Omental fat pad (tissue), 4 donors: Measurements from ENCODE around the gene SMIM38. TPM values are rescaled to one million over a fixed set of nuclear protein-coding genes. Genes with fewer than 3 reads are reported as not detected.

Experiments used
- ATAC-seq: fragments of 150-250 bp; one replicate; pipeline ENCODE4 v1.9.1; 2016; ENCODE audit warnings: mild to moderate bottlenecking, moderate library complexity; ENCODE audit not compliant: low FRiP score
- DNase-seq: peaks from one replicate; pipeline ENCODE4 v3.0.0-alpha.2; 2019; ENCODE audit warnings: low spot score
- total RNA-seq, 4 donors: library from RNA; depleted of rRNA; stranded (reverse); fragments of >200 nt; gene quantifications; one replicate each; pipeline ENCODE4 v1.1.0, GENCODE V29; 2016
- TF ChIP-seq, protein P1 (sequence below), 3 donors: fragments of 450-650 bp; IDR thresholded peaks; one replicate each; pipeline ENCODE4 v1.5.1; 2016 to 2017; ENCODE audit warnings: antibody characterized with exemption in 3 of 3, mild to moderate bottlenecking in 3 of 3, moderate library complexity in 2 of 3

Gene SMIM38
- total RNA-seq, 4 donors from 2014 or later, result 0.69 to 1.6 (median 0.85) TPM

DNA sequence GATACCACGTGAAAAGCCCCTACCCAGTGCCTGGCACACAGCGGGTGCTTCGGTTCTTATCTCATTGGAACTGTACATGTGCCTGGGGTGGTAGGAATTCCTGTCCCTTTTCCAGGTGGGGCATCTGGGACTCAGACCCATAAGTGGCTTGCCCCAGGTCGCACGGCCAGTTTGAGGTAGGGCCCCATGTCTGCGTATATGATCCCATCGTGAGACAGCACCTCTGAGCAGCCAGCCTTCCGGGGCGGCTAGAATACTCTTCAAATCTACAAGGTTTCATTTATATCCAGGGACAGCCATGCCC, 33.5 kb upstream of the SMIM38 start:
- TF ChIP-seq, protein P1, sequence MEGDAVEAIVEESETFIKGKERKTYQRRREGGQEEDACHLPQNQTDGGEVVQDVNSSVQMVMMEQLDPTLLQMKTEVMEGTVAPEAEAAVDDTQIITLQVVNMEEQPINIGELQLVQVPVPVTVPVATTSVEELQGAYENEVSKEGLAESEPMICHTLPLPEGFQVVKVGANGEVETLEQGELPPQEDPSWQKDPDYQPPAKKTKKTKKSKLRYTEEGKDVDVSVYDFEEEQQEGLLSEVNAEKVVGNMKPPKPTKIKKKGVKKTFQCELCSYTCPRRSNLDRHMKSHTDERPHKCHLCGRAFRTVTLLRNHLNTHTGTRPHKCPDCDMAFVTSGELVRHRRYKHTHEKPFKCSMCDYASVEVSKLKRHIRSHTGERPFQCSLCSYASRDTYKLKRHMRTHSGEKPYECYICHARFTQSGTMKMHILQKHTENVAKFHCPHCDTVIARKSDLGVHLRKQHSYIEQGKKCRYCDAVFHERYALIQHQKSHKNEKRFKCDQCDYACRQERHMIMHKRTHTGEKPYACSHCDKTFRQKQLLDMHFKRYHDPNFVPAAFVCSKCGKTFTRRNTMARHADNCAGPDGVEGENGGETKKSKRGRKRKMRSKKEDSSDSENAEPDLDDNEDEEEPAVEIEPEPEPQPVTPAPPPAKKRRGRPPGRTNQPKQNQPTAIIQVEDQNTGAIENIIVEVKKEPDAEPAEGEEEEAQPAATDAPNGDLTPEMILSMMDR (IDR thresholded peaks at IDR 0.05), result no peak
- ATAC-seq (no peak), DNase-seq (no peak)

GRCh38 chr11:69122630-69123431, 32.9 kb upstream of the SMIM38 start:
- TF ChIP-seq, protein P1 (IDR thresholded peaks at IDR 0.05), result no peak
- peak; percentile 81 for ATAC-seq
- no peak for DNase-seq

GRCh38 chr11:69123593-69124545, 31.9 kb upstream of the SMIM38 start:
- ATAC-seq, result no peak
- TF ChIP-seq, protein P1 (IDR thresholded peaks at IDR 0.05), result no peak
- no peak for DNase-seq

- ATAC-seq, result no peak
- TF ChIP-seq, protein P1 (IDR thresholded peaks at IDR 0.05), result no peak
- DNase-seq, result no peak
Observed at GRCh38 chr11:69125861-69126260, 29.9 kb upstream of the SMIM38 start.

- TF ChIP-seq, protein P1 (IDR thresholded peaks at IDR 0.05), result no peak
- DNase-seq, result no peak
- ATAC-seq, result no peak
Observed at GRCh38 chr11:69126286-69126685, 29.4 kb upstream of the SMIM38 start.

GRCh38 chr11:69127081-69127850, 28.5 kb upstream of the SMIM38 start:
- ATAC-seq (no peak), DNase-seq (no peak)
- TF ChIP-seq, protein P1 (IDR thresholded peaks at IDR 0.05), result no peak
